C4-2B (cell line): ENCODE results near the gene TMED1.

Experiments
- H3K27ac ChIP-seq: fragments of 450-650 bp; 2 replicates; pipeline ENCODE4 v1.5.1; 2017
- CTCF ChIP-seq: fragments of 450-650 bp; conservative IDR thresholded peaks from 2 replicates; pipeline ENCODE4 v1.5.1; 2017; ENCODE audit warnings: mild to moderate bottlenecking
- ZFX ChIP-seq: fragments of 450-650 bp; IDR thresholded peaks from 2 replicates; pipeline ENCODE4 v1.6.1; 2017

The TMED1 gene

GRCh38 chr19:10826846-10827245 is 9.2 kb downstream of the TMED1 start:
- no peak overlapping the region for H3K27ac ChIP-seq
- no peak for TF ChIP-seq ZFX
- no peak for TF ChIP-seq CTCF

GRCh38 chr19:10826231-10826630 is 9.8 kb downstream of the TMED1 start:
- no peak for TF ChIP-seq CTCF
- no peak for TF ChIP-seq ZFX

GRCh38 chr19:10823690-10824089 is 12.3 kb downstream of the TMED1 start:
- no peak overlapping the region for H3K27ac ChIP-seq
- no peak for TF ChIP-seq CTCF
- TF ChIP-seq ZFX, result no peak

More at GRCh38 chr19:10826231-10826630, 9.8 kb downstream of the TMED1 start:
- no peak overlapping the region for H3K27ac ChIP-seq

- no peak for TF ChIP-seq CTCF
- no peak for TF ChIP-seq ZFX
- H3K27ac ChIP-seq, result no peak overlapping the region
These were observed 15.8 kb downstream of the TMED1 start for GRCh38 chr19:10820173-10820572.

- no peak overlapping the region for H3K27ac ChIP-seq
- no peak for TF ChIP-seq ZFX
- TF ChIP-seq CTCF, result no peak
These were observed 16.6 kb downstream of the TMED1 start for GRCh38 chr19:10819124-10820060.

- H3K27ac ChIP-seq, result no peak overlapping the region
- TF ChIP-seq ZFX (no peak), CTCF (no peak)
These were observed 17.5 kb downstream of the TMED1 start for GRCh38 chr19:10818301-10819123.
